ENCODE data around the gene TPCN2. TPM values are rescaled to one million over a fixed set of nuclear protein-coding genes. Genes with fewer than 3 reads are reported as not detected.

Gene TPCN2
- total and polyA plus RNA-seq, 2 of the 8 experiments (the other 6 are each of a cell fraction or from before 2014, with no cell fraction given): 9.7 to 18.6 TPM

DNA sequence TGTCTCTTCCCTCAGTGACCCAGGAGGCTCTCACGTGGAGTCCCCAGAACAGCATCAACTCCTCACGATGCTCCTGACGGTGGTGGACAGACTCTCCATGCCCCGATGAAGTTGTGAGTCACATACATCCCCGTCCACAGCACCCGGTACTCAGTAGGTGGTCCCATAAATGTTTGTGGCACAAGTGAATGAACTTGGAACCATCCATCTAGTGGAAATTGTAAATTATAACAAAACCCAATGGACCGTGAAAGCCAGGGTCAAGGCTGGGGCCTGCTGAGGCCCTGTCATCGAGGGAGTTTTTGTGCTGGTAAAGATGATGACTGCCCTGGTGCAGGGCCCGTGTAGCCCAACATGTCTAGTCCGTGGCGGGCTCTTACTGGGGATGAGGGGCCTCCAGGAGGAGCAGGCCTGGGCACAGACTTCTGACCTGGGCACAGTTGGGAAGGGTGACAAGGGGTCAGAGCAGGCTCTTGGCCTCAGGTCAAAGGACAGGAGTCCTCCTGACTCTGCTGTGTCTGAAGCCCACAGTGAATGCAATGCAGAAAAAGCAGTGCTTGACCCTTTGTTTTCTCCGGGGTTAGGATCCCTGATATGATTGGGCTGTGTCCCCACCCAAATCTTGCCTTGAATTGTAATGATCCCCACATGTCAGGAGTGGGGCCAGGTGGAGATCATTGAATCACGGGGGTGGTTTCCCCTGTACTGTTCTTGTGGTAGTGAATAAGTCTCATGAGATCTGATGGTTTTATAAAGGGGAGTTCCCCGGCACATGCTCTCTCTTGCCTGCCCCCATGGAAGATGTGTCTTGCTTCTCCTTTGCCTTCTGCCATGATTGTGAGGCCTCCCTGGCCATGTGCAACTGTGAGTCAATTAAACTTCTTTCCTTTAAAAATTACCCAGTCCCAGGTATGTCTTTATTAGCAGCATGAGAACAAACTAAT is 87.0 kb downstream of the TPCN2 start (continued):
- TF ChIP-seq RNF2 (IDR thresholded peaks at IDR 0.05; ENCODE audit: borderline replicate concordance, low read depth, low read length, missing control alignments, poor library complexity, severe bottlenecking) (no peak), CBX8 (IDR thresholded peaks at IDR 0.05; ENCODE audit: borderline replicate concordance, low read depth, low read length) (no peak), TAF7 (optimal IDR thresholded peaks at IDR 0.05; ENCODE audit: borderline replicate concordance, low read depth, low read length) (no peak), RAD21 (IDR thresholded peaks at IDR 0.05 in 1 of 2, conservative IDR thresholded peaks at IDR 0.05 in 1 of 2; ENCODE audit: low read depth in 2 of 2, low read length in 2 of 2) (no peak), RFX5 (IDR thresholded peaks at IDR 0.05; ENCODE audit: borderline replicate concordance, low read depth, low read length) (no peak)
